Esophagus muscularis mucosa (tissue), 3 donors: ENCODE data around the gene RPL14.

Source experiments
- CTCF ChIP-seq, 3 experiments: fragments of 200-600 bp in 2 of 3; fragments of 450-650 bp in 1 of 3; sonication (generic) in 2 of 3; IDR thresholded peaks; one replicate each; pipeline ENCODE4 v1.5.1; 2017 to 2019; ENCODE audit warnings: antibody characterized with exemption in 3 of 3, mild to moderate bottlenecking in 2 of 3, moderate library complexity in 1 of 3
- POLR2AphosphoS5 ChIP-seq, 2 donors: sonication (generic); formaldehyde crosslinking; IDR thresholded peaks; one replicate each; pipeline ENCODE4 v1.6.1; 2017; ENCODE audit warnings: antibody characterized with exemption in 2 of 2

DNA sequence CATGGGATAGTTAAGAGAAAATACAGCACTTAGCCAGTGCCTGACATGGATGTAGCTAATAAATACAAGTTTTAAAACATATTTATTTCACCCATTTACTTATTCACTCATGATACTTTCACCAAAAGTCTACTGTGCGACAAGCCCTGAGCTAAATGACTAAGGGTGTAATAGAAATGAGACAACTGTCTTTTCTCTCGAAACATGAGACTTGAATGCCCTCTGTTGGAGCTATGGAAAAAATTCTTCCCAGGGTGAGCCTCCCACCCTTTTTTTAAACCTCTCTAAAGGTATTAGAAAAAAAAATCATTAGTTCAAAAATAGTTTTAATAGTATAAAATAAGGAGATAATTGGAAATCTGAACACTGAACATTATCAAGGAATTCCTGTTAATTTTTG is 24.3 kb upstream of the RPL14 start:
- no peak for TF ChIP-seq CTCF (IDR thresholded peaks at IDR 0.05)
- no peak for TF ChIP-seq POLR2AphosphoS5 (IDR thresholded peaks at IDR 0.05)
